Measurements from ENCODE around the gene KIF6.
A peak's percentile ranks its signal among the peaks of the same experiment; 100 is the strongest.

The KIF6 gene

DNA sequence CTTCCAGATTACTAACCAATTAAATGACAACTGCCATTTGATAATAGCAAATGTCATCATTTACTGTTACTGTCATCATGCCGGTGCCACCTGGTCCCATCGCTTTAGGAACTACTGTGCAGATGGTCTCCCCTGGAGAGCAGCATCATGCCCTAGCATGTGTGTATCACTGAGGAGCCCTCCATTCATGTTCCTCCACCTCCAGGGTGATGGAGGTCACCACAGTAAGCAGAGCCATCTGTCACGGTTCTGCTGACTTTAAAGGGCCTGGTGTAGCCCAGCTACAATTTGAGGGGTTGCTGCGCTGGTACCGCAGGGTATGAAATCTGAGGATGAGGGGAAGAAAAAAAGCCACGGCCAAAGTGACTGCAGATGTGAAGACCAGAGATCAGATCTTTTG is 283.9 kb downstream of the KIF6 start:
- Histone ChIP-seq H3K9ac (ENCODE audit: insufficient read length) (no peak overlapping the region), H3K9me3 (ENCODE audit: low read depth, low read length) (peaks cover 3% of the 10 kb centered on the region; the same call in 1 of the 2 replicates), H3K4me3 (no peak overlapping the region), H3K27ac (no peak overlapping the region), H3K36me3 (ENCODE audit: insufficient read depth, low read length) (no peaks in the 10 kb centered on the region)
- no peak for TF ChIP-seq FOXP2 (optimal IDR thresholded peaks at IDR 0.05; ENCODE audit: control extremely low read depth, extremely low read length, insufficient read depth)
- TF ChIP-seq POLR2AphosphoS5 (IDR thresholded peaks at IDR 0.05; ENCODE audit: borderline replicate concordance, low read depth, low read length) = no peak
- no peak for TF ChIP-seq EZH2 (IDR thresholded peaks at IDR 0.05)
- no peak for DNase-seq (ENCODE audit: low read depth, low spot score)

DNA sequence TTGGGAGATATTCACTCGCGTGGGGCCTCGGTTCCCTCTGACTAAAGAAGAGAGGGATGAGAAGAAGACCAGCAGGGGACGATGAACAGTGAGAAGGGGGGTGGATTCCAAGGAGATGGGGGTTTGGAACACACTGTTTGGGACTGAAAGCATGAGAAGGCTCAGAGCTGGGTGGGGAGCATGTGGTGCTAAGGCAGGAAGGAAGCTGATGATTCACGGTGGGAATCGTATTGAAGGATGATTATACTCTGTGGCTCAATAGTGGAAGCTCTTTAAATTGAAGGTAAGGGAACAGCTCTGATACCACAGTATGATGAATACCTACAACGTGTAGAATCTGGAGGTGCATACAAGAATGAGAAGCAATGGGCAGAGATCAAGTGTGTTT is 285.2 kb downstream of the KIF6 start:
- no peak overlapping the region for H3K9ac ChIP-seq (ENCODE audit: insufficient read length)
- no peak overlapping the region for H3K4me3 ChIP-seq
- no peak for DNase-seq (ENCODE audit: low read depth, low spot score)
- H3K9me3 ChIP-seq (ENCODE audit: low read depth, low read length) = peaks cover 3% of the 10 kb centered on the region; the same call in 1 of the 2 replicates
- TF ChIP-seq FOXP2 (optimal IDR thresholded peaks at IDR 0.05; ENCODE audit: control extremely low read depth, extremely low read length, insufficient read depth) = no peak
- TF ChIP-seq EZH2 (IDR thresholded peaks at IDR 0.05) = no peak
- TF ChIP-seq POLR2AphosphoS5 (IDR thresholded peaks at IDR 0.05; ENCODE audit: borderline replicate concordance, low read depth, low read length) = no peak
- no peaks in the 10 kb centered on the region for H3K36me3 ChIP-seq (ENCODE audit: insufficient read depth, low read length)
- H3K27ac ChIP-seq = no peak overlapping the region

DNA sequence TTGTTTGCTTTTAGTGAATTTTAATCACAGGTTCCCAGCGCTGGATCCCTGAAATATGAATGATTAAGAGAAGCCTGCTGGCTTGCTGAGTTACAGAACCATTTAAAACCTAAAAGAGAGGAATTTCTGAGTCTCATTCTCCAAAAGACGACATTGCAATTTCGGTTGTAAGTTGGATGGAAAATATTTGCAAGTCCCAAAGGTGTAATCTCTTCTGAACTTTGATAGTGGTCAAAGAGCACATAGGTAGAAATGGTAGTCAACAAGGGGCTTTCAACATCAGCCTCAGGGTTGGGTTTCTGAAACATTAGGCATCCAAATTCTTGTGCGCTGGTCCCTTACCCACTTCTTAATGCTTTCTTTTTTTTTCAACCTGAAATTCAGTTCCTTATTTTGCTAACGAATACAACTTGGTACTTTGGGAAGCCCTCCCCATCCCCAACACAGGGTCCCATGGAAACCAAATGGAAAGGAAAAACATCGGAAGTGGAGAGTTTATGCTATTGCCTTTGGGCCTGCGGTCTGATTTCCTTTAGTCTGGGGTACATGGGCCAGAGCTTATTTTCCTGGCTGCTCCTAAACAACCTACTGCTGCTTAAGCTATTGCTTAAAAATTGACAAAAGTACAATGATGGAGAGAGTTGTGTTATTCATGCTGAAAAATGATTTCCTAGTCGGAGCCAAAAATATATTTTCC is 285.7 kb downstream of the KIF6 start:
- TF ChIP-seq FOXP2 (optimal IDR thresholded peaks at IDR 0.05; ENCODE audit: control extremely low read depth, extremely low read length, insufficient read depth) (no peak), EZH2 (IDR thresholded peaks at IDR 0.05) (no peak)
- H3K9ac ChIP-seq (ENCODE audit: insufficient read length) = no peak overlapping the region
- no peak overlapping the region for H3K27ac ChIP-seq
- no peaks in the 10 kb centered on the region for H3K36me3 ChIP-seq (ENCODE audit: insufficient read depth, low read length)
- H3K4me3 ChIP-seq = no peak overlapping the region
- DNase-seq (ENCODE audit: low read depth, low spot score) = no peak
- H3K9me3 ChIP-seq (ENCODE audit: low read depth, low read length) = peaks cover 3% of the 10 kb centered on the region; the same call in 1 of the 2 replicates

DNA sequence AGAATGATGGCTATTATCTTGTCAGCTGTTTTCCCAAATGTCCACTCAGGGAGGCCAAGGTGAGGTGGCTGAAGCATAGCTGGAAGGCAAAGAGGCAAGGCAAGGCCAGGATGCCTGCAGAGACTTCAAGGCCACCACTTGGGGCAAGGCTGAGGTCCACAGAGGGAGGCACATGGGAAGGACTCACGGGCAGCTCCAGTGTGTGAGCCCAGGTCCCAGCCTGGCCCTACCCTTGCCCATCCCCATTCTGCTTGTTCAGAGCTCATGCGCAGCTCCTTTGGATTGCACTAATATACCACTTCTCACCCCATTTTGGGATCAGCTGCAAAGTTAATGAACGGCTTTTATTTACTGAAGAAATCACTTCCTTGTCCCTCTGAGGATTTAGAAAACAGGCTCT is 291.6 kb downstream of the KIF6 start:
- no peak overlapping the region for H3K4me3 ChIP-seq
- TF ChIP-seq EZH2 (IDR thresholded peaks at IDR 0.05) (no peak), FOXP2 (optimal IDR thresholded peaks at IDR 0.05; ENCODE audit: control extremely low read depth, extremely low read length, insufficient read depth) (no peak), POLR2AphosphoS5 (IDR thresholded peaks at IDR 0.05; ENCODE audit: borderline replicate concordance, low read depth, low read length) (no peak)
- no peak for DNase-seq (ENCODE audit: low read depth, low spot score)

DNA sequence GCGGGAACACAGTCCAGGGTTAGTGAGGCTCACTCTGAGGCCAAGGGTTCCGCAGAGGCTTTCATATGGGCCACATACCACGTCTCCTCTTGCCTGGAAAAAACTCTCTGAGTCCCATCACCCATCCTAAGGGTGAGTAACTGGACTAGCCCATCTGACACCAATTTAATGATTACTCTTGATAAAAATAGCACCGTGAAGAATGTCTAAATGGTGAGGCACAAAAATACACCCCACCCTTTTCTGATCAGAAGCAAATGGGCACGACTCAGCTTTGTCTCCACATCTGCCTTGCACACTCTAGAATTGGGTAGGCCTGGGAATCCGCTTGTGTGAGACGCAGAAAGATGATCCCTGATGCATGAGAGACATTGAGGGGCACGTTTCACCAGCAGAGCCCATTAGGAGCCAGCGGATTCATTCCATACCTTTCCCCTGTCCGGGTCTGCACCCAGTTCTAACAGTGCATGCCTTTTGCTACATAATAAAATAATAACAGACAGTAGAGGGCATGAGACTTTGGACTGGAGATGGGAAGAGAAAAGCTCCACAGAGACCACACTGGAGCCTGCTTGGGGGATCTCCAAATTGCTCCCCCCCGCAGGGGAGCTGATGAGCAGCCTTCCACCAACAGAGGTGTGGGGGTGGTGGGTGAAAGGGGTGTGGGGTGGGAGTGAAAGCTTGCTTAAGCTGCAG is 292.7 kb downstream of the KIF6 start:
- peak overlapping the region; percentile 82 for H3K27ac ChIP-seq
- no peaks in the 10 kb centered on the region for H3K36me3 ChIP-seq (ENCODE audit: insufficient read depth, low read length)
- TF ChIP-seq FOXP2 (optimal IDR thresholded peaks at IDR 0.05; ENCODE audit: control extremely low read depth, extremely low read length, insufficient read depth) = no peak
- TF ChIP-seq EZH2 (IDR thresholded peaks at IDR 0.05) = no peak
- no peak for TF ChIP-seq POLR2AphosphoS5 (IDR thresholded peaks at IDR 0.05; ENCODE audit: borderline replicate concordance, low read depth, low read length)
- H3K4me3 ChIP-seq = no peak overlapping the region
- H3K9me3 ChIP-seq (ENCODE audit: low read depth, low read length) = peaks cover 3% of the 10 kb centered on the region; the same call in 1 of the 2 replicates
- H3K9ac ChIP-seq (ENCODE audit: insufficient read length) = peak overlapping the region; percentile 14
- no peak for DNase-seq (ENCODE audit: low read depth, low spot score)

More for the DNA sequence above, 291.6 kb downstream of the KIF6 start:
- no peak overlapping the region for H3K27ac ChIP-seq
- H3K9ac ChIP-seq (ENCODE audit: insufficient read length) = no peak overlapping the region
- H3K36me3 ChIP-seq (ENCODE audit: insufficient read depth, low read length) = no peaks in the 10 kb centered on the region
- H3K9me3 ChIP-seq (ENCODE audit: low read depth, low read length) = peaks cover 3% of the 10 kb centered on the region; the same call in 1 of the 2 replicates

DNA sequence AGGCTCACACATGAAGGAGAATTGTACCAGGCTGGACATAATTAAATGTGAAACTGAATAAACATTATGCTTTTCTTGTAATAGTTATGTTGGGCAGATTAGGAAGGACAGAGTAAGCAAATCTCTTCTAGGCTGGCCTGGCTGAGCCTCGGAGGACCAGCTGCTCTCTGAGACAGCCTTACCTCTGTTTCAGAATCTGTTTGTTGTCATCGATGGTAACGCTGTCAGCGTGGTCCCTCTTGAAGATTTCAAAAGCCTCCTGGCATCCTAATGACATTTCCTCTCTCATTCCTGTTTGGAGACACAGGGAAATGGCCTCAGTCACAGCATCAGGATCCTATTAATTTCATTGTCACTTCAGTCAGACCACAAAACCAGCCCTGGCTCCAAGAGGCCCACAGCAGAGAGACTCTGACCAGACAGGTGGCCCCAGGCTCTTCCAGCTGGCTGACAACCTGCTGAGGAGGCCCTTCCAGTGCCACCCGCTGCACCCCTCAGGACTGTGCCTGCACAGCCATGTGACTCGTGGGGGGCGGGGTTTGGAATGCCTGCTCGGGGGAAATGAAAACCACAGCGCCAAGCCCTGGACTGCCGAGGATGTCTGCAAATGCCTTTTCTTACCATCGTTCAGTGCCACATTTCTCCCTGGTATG is 294.2 kb downstream of the KIF6 start:
- DNase-seq (ENCODE audit: low read depth, low spot score) = peak; percentile 61
- H3K27ac ChIP-seq = peak overlapping the region; percentile 82
- TF ChIP-seq POLR2AphosphoS5 (IDR thresholded peaks at IDR 0.05; ENCODE audit: borderline replicate concordance, low read depth, low read length) (peak; percentile 61), FOXP2 (optimal IDR thresholded peaks at IDR 0.05; ENCODE audit: control extremely low read depth, extremely low read length, insufficient read depth) (peak; percentile 83), EZH2 (IDR thresholded peaks at IDR 0.05) (no peak)
- H3K9ac ChIP-seq (ENCODE audit: insufficient read length) = peak overlapping the region; percentile 24
- no peaks in the 10 kb centered on the region; the same call in 1 of the 2 replicates for H3K9me3 ChIP-seq (ENCODE audit: low read depth, low read length)
- H3K4me3 ChIP-seq = peak overlapping the region; percentile 63
- H3K36me3 ChIP-seq (ENCODE audit: insufficient read depth, low read length) = no peaks in the 10 kb centered on the region

DNA sequence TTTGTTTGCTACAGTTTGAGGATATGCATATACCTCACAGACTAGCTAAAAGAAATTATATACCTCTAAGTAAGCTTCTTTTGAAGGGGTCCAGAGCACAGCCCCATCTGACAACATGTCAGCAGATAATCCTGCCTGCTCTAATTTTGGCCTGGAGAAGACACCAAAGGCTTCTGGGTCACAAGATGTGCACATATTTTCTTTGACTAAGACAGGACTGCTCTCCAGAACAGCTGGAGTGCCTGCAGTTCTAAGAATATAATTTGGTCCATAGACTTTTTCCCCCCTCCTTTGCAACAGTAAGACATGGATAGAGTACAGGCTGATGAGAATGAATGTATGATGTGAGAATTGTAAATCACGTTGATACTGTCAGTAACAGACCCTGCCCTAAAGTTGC is 294.8 kb downstream of the KIF6 start:
- DNase-seq (ENCODE audit: low read depth, low spot score) = no peak
- Histone ChIP-seq H3K27ac (peak overlapping the region; percentile 82), H3K9me3 (ENCODE audit: low read depth, low read length) (no peaks in the 10 kb centered on the region), H3K9ac (ENCODE audit: insufficient read length) (no peak overlapping the region), H3K4me3 (no peak overlapping the region; the same call in 1 of the 2 replicates), H3K36me3 (ENCODE audit: insufficient read depth, low read length) (no peaks in the 10 kb centered on the region)
- TF ChIP-seq POLR2AphosphoS5 (IDR thresholded peaks at IDR 0.05; ENCODE audit: borderline replicate concordance, low read depth, low read length) = no peak
- no peak for TF ChIP-seq FOXP2 (optimal IDR thresholded peaks at IDR 0.05; ENCODE audit: control extremely low read depth, extremely low read length, insufficient read depth)
- no peak for TF ChIP-seq EZH2 (IDR thresholded peaks at IDR 0.05)

DNA sequence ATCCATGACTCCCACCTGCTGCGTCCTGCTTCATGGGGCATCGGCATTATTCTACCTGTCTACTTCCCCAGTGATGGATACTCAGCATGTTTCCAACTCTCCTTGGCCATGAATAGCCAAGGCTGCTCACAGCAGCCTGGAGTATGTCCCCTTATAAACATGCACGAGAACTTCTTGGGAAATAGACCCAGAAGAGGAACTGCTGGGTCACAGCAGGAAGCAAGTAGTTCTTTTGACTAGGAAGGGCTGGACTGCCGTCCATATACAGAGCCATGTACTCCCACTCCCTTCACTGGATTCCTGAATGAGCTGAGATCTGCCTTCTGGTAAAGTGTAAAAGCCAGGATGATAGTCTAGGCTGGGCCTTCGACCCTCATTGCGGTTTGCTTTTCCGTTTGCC is 296.4 kb downstream of the KIF6 start:
- Histone ChIP-seq H3K27ac (no peak overlapping the region), H3K4me3 (no peak overlapping the region), H3K9me3 (ENCODE audit: low read depth, low read length) (no peaks in the 10 kb centered on the region), H3K9ac (ENCODE audit: insufficient read length) (no peak overlapping the region), H3K36me3 (ENCODE audit: insufficient read depth, low read length) (no peaks in the 10 kb centered on the region)
- TF ChIP-seq EZH2 (IDR thresholded peaks at IDR 0.05) = no peak
- no peak for DNase-seq (ENCODE audit: low read depth, low spot score)
